Keratinocyte (primary cell): ENCODE measurements around the gene PTBP3.

Experiments used
- EZH2 ChIP-seq: IDR thresholded peaks from one replicate; pipeline ENCODE4 v1.6.1; 2012; ENCODE audit warnings: inconsistent platforms, mild to moderate bottlenecking, low read length, moderate library complexity
- TF ChIP-seq, protein P1 (sequence below), 3 experiments: IDR thresholded peaks in 1 of 3; conservative IDR thresholded peaks in 1 of 3; optimal IDR thresholded peaks in 1 of 3; 2 replicates in 2 of 3; 3 replicates in 1 of 3; pipeline versions ENCODE3 to v1.5.1; 2011; ENCODE audit warnings: low read length in 3 of 3, mild to moderate bottlenecking in 3 of 3, moderate library complexity in 2 of 3, control low read depth in 1 of 3, inconsistent platforms in 1 of 3; ENCODE audit not compliant: insufficient read depth in 2 of 3; ENCODE audit errors: extremely low read depth in 1 of 3

DNA sequence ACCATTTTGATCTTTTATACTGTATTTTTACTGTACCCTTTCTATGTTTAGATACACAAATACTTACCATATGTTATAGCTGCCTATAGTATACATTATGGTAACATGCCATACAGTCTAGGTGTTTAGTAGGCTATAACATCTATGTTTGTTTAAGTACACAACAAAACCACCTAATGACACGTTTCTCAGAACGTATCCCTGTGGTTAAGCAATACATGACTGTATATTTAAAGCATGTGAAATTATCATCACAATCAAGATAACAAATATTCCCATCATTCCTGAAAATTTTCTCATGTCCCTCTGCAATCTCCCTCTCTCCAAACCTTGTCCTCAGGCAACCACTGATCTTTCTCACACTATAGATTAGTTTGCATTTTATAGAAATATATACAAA is 91.9 kb downstream of the PTBP3 start:
- TF ChIP-seq, protein P1, sequence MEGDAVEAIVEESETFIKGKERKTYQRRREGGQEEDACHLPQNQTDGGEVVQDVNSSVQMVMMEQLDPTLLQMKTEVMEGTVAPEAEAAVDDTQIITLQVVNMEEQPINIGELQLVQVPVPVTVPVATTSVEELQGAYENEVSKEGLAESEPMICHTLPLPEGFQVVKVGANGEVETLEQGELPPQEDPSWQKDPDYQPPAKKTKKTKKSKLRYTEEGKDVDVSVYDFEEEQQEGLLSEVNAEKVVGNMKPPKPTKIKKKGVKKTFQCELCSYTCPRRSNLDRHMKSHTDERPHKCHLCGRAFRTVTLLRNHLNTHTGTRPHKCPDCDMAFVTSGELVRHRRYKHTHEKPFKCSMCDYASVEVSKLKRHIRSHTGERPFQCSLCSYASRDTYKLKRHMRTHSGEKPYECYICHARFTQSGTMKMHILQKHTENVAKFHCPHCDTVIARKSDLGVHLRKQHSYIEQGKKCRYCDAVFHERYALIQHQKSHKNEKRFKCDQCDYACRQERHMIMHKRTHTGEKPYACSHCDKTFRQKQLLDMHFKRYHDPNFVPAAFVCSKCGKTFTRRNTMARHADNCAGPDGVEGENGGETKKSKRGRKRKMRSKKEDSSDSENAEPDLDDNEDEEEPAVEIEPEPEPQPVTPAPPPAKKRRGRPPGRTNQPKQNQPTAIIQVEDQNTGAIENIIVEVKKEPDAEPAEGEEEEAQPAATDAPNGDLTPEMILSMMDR (optimal IDR thresholded peaks at IDR 0.05 in 1 of 3, IDR thresholded peaks at IDR 0.05 in 1 of 3, conservative IDR thresholded peaks at IDR 0.05 in 1 of 3; ENCODE audit: extremely low read depth in 1 of 3, insufficient read depth in 2 of 3, low read length in 3 of 3): no peak
- TF ChIP-seq EZH2: no peak
